ENCODE data around the gene WEE2. TPM values are rescaled to one million over a fixed set of nuclear protein-coding genes. Genes with fewer than 3 reads are reported as not detected.
A peak's percentile ranks its signal among the peaks of the same experiment; 100 is the strongest.

Gene WEE2
- polyA plus RNA-seq, 1 donor from 2014 or later, result 0.63 TPM

GRCh38 chr7:141702047-141702567 lies 6.0 kb upstream of the WEE2 start, which contains the start of gene DENND11:
Gene DENND11, minus strand, starts transcription at chr7:141702166. Its CDS starts 13 bp downstream, at chr7:141702153.
- H3K9me3 ChIP-seq (ENCODE audit: low read length), result no peaks in the 10 kb centered on the region

GRCh38 chr7:141702892-141703291 lies 5.3 kb upstream of the WEE2 start:
- H4K20me1 ChIP-seq (ENCODE audit: insufficient read depth), result no peaks in the 10 kb centered on the region
- H3K36me3 ChIP-seq (ENCODE audit: insufficient read depth, low read length), result no peaks in the 10 kb centered on the region
- H3K27me3 ChIP-seq (ENCODE audit: insufficient read depth, low read depth, low read length), result no peaks in the 10 kb centered on the region
- peak overlapping the region; percentile 87 for H3K4me3 ChIP-seq (ENCODE audit: low read length)
- H3K9me2 ChIP-seq (ENCODE audit: insufficient read depth, low read length), result no peaks in the 10 kb centered on the region
- no peak overlapping the region for H2AFZ ChIP-seq (ENCODE audit: low read depth, low read length)
- peaks cover 19% of the 10 kb centered on the region for H3K79me2 ChIP-seq (replicated peaks; ENCODE audit: insufficient read depth, low read length)
- no peaks in the 10 kb centered on the region for H3K9me3 ChIP-seq (ENCODE audit: low read length)
- H3K27ac ChIP-seq (ENCODE audit: low read length), result no peak overlapping the region
- H3K4me2 ChIP-seq (ENCODE audit: low read length), result peak overlapping the region; percentile 72
- no peaks in the 10 kb centered on the region for H3F3A ChIP-seq (ENCODE audit: insufficient read depth, low read length, poor library complexity, severe bottlenecking)
- peak overlapping the region; percentile 70 for H3K9ac ChIP-seq (ENCODE audit: low read length)
- TF ChIP-seq EP300 (conservative IDR thresholded peaks at IDR 0.05; ENCODE audit: poor library complexity, severe bottlenecking) (no peak), EZH2 (IDR thresholded peaks at IDR 0.05; ENCODE audit: borderline replicate concordance, insufficient read depth, low read length, poor library complexity, severe bottlenecking) (no peak), MXI1 (conservative IDR thresholded peaks at IDR 0.05; ENCODE audit: poor library complexity, severe bottlenecking) (no peak), REST (IDR thresholded peaks at IDR 0.05; ENCODE audit: borderline replicate concordance) (no peak), RAD21 (conservative IDR thresholded peaks at IDR 0.05) (no peak), POLR2AphosphoS5 (IDR thresholded peaks at IDR 0.05) (no peak), SMC3 (conservative IDR thresholded peaks at IDR 0.05; ENCODE audit: poor library complexity) (no peak)

More at GRCh38 chr7:141702047-141702567, 6.0 kb upstream of the WEE2 start, which contains the start of gene DENND11:
- no peaks in the 10 kb centered on the region for H3K36me3 ChIP-seq (ENCODE audit: insufficient read depth, low read length)
- H3K27ac ChIP-seq (ENCODE audit: low read length), result peak within 1 kb of the TSS; percentile 33
- H2AFZ ChIP-seq (ENCODE audit: low read depth, low read length), result peak within 1 kb of the TSS; percentile 53
- peaks cover 23% of the 10 kb centered on the region for H3K79me2 ChIP-seq (replicated peaks; ENCODE audit: insufficient read depth, low read length)
- H3F3A ChIP-seq (ENCODE audit: insufficient read depth, low read length, poor library complexity, severe bottlenecking), result no peaks in the 10 kb centered on the region
- H3K4me2 ChIP-seq (ENCODE audit: low read length), result peak within 1 kb of the TSS; percentile 90
- H4K20me1 ChIP-seq (ENCODE audit: insufficient read depth), result no peaks in the 10 kb centered on the region
- H3K9ac ChIP-seq (ENCODE audit: low read length), result peak within 1 kb of the TSS; percentile 72
- no peak for TF ChIP-seq CTCF (IDR thresholded peaks at IDR 0.05; ENCODE audit: poor library complexity, severe bottlenecking)
- TF ChIP-seq SMC3 (conservative IDR thresholded peaks at IDR 0.05; ENCODE audit: poor library complexity), result no peak
- TF ChIP-seq REST (IDR thresholded peaks at IDR 0.05; ENCODE audit: borderline replicate concordance), result peak; percentile 15
- TF ChIP-seq EP300 (conservative IDR thresholded peaks at IDR 0.05; ENCODE audit: poor library complexity, severe bottlenecking), result no peak
- peak; percentile 29 for TF ChIP-seq MXI1 (conservative IDR thresholded peaks at IDR 0.05; ENCODE audit: poor library complexity, severe bottlenecking)
- peak within 1 kb of the TSS; percentile 87 for H3K4me3 ChIP-seq (ENCODE audit: low read length)
- no peaks in the 10 kb centered on the region for H3K9me2 ChIP-seq (ENCODE audit: insufficient read depth, low read length)
- H3K27me3 ChIP-seq (ENCODE audit: insufficient read depth, low read depth, low read length), result no peaks in the 10 kb centered on the region
